K562 (cell line): Measurements from ENCODE around the gene SCO1.

ENCODE experiments used
- CHAMP1 ChIP-seq: fragments of 450-650 bp; IDR thresholded peaks from 2 replicates; pipeline ENCODE4 v1.6.1; 2016; ENCODE audit warnings: mild to moderate bottlenecking
- GTF2B ChIP-seq: IDR thresholded peaks from 2 replicates; pipeline ENCODE4 v1.6.1; 2011; ENCODE audit not compliant: insufficient read length; ENCODE audit errors: extremely low read depth
- POLR2AphosphoS5 ChIP-seq: IDR thresholded peaks from 2 replicates; pipeline ENCODE4 v1.6.1; 2011; ENCODE audit warnings: mild to moderate bottlenecking, low read depth, low read length, moderate library complexity; ENCODE audit not compliant: control insufficient read depth, insufficient read depth

- TF ChIP-seq POLR2AphosphoS5: no peak
- no peak for TF ChIP-seq GTF2B
- no peak for TF ChIP-seq CHAMP1
These were observed 42.1 kb upstream of the SCO1 start for GRCh38 chr17:10739386-10739785.
